HepG2 (cell line): ENCODE results near the gene RNF114. TPM values are rescaled to one million over a fixed set of nuclear protein-coding genes. Genes with fewer than 3 reads are reported as not detected.
A peak's percentile ranks its signal among the peaks of the same experiment; 100 is the strongest.

ENCODE experiments used
- ATAC-seq: fragments of 200-7000 bp; cut with Tn5 transposase; 3 replicates; pipeline ENCODE4 v1.9.1; 2020; ENCODE audit warnings: mild to moderate bottlenecking, moderate library complexity
- BruUV-seq: library from RNA; stranded (reverse); fragments of 400-500 nt; replicated peaks from 2 replicates; lab custom pipeline; 2021; lab: Mats Ljungman, UMichigan
- CTCF ChIA-PET: fragments of 300-600 bp; formaldehyde crosslinking; extraction: SDS; loops from one replicate; lab custom pipeline; 2021; ENCODE audit warnings: low total read pairs, inconsistent platforms, low intra/inter-chr PET ratio; lab: Yijun Ruan, JAX
- POLR2A ChIA-PET: fragments of 350-600 bp; sonication (Branson Sonifier 250); formaldehyde crosslinking; loops from one replicate; lab custom pipeline; 2020; ENCODE audit warnings: antibody characterized with exemption, inconsistent platforms; lab: Yijun Ruan, JAX
- DNase-seq: peaks from one replicate; pipeline ENCODE4 v3.0.0-alpha.2; 2015; ENCODE audit warnings: low spot score
- FAIRE-seq: peaks from 3 replicates; lab custom pipeline; 2011; peaks lifted over from hg19 to GRCh38; lab: Jason Lieb, UNC
- H2AFZ ChIP-seq: one replicate; pipeline ENCODE4 v1.6.1; 2011; ENCODE audit warnings: low read length, inconsistent platforms
- H3K27ac ChIP-seq: fragments of 300-600 bp; 3 replicates; pipeline ENCODE4 v1.8.0; 2011; ENCODE audit warnings: mixed run types, mild to moderate bottlenecking, mixed read lengths, low read length, inconsistent platforms; ENCODE audit not compliant: insufficient read depth; ENCODE audit errors: extremely low read length
- H3K27me3 ChIP-seq, 2 experiments: fragments of 200-600 bp in 1 of 2; 2 replicates in 1 of 2; 3 replicates in 1 of 2; pipeline versions ENCODE4 v1.6.0 to v1.8.0; 2011; ENCODE audit warnings: low read length in 2 of 2, mild to moderate bottlenecking in 2 of 2, moderate library complexity in 2 of 2, inconsistent platforms in 1 of 2; ENCODE audit not compliant: insufficient read depth in 2 of 2, control insufficient read depth in 1 of 2
- H3K36me3 ChIP-seq, 2 experiments: fragments of 200-600 bp in 1 of 2; replicated peaks in 1 of 2; 2 replicates in 1 of 2; 3 replicates in 1 of 2; pipeline versions ENCODE4 v1.5.1 to v1.8.0; 2011; ENCODE audit warnings: low read length in 2 of 2, inconsistent platforms in 1 of 2; ENCODE audit not compliant: insufficient read depth in 2 of 2, control insufficient read depth in 1 of 2
- H3K4me1 ChIP-seq: 2 replicates; pipeline ENCODE4 v1.5.1; 2012; ENCODE audit warnings: low read length, inconsistent platforms; ENCODE audit not compliant: insufficient read depth
- H3K4me2 ChIP-seq: 2 replicates; pipeline ENCODE4 v1.6.0; 2011; ENCODE audit warnings: low read depth, low read length, inconsistent platforms
- H3K4me3 ChIP-seq, 3 experiments: fragments of 200-600 bp in 1 of 3; sonication (generic), shearing (Covaris generic) in 1 of 3; replicated peaks in 1 of 3; 2 replicates each; pipeline ENCODE4 v1.5.1; 2011 to 2016; ENCODE audit warnings: low read length in 3 of 3, inconsistent platforms in 2 of 3, low read depth in 2 of 3, mild to moderate bottlenecking in 2 of 3, control low read depth in 1 of 3, mixed read lengths in 1 of 3; ENCODE audit not compliant: insufficient read depth in 1 of 3
- H3K79me2 ChIP-seq: one replicate; pipeline ENCODE4 v1.6.1; 2011; ENCODE audit warnings: low read length, inconsistent platforms; ENCODE audit not compliant: insufficient read depth
- H3K9ac ChIP-seq: 2 replicates; pipeline ENCODE4 v1.6.0; 2011; ENCODE audit warnings: mild to moderate bottlenecking, low read depth, low read length, inconsistent platforms; ENCODE audit not compliant: insufficient read depth
- H3K9me3 ChIP-seq: 2 replicates; pipeline ENCODE4 v1.5.1; 2012; ENCODE audit warnings: mild to moderate bottlenecking, low read length
- H4K20me1 ChIP-seq: 2 replicates; pipeline ENCODE4 v1.6.0; 2011; ENCODE audit warnings: inconsistent platforms, mild to moderate bottlenecking, low read length, moderate library complexity; ENCODE audit not compliant: insufficient read depth
- DMTF1 ChIP-seq: sonication (generic); formaldehyde crosslinking; IDR thresholded peaks from 2 replicates; pipeline ENCODE4 v1.4.0; 2020; ENCODE audit warnings: mild to moderate bottlenecking, missing genetic modification reagents
- IRF1 ChIP-seq: sonication (generic); formaldehyde crosslinking; IDR thresholded peaks from 2 replicates; pipeline ENCODE4 v1.4.0; 2020; ENCODE audit warnings: low read depth, mild to moderate bottlenecking, missing genetic modification reagents
- KAT8 ChIP-seq: IDR thresholded peaks from 2 replicates; pipeline ENCODE4 v1.6.1; 2016; ENCODE audit warnings: missing genetic modification reagents, missing compliant biosample characterization
- KMT2A ChIP-seq: sonication (generic); formaldehyde crosslinking; IDR thresholded peaks from 2 replicates; pipeline ENCODE4 v1.4.0; 2020; ENCODE audit warnings: missing genetic modification reagents
- MTA1 ChIP-seq: sonication (generic); formaldehyde crosslinking; IDR thresholded peaks from 2 replicates; pipeline ENCODE4 v1.4.0; 2020; ENCODE audit warnings: missing genetic modification reagents, mild to moderate bottlenecking, borderline replicate concordance
- MXD3 ChIP-seq: IDR thresholded peaks from 2 replicates; pipeline ENCODE4 v1.6.1; 2016; ENCODE audit warnings: mild to moderate bottlenecking, missing biosample characterization, missing genetic modification reagents
- POLR2G ChIP-seq: fragments of 200-400 bp; formaldehyde crosslinking; IDR thresholded peaks from 2 replicates; pipeline ENCODE4 v1.6.1; 2018; ENCODE audit warnings: mild to moderate bottlenecking, low read depth, low read length, moderate library complexity
- PRPF4 ChIP-seq: fragments of 200-400 bp; formaldehyde crosslinking; IDR thresholded peaks from 2 replicates; pipeline ENCODE4 v1.6.1; 2016; ENCODE audit warnings: low read length, low read depth; ENCODE audit not compliant: poor library complexity, severe bottlenecking
- RBM22 ChIP-seq: fragments of 200-400 bp; formaldehyde crosslinking; optimal IDR thresholded peaks from 2 replicates; pipeline ENCODE3; 2017; ENCODE audit warnings: mild to moderate bottlenecking, low read length, moderate library complexity
- SALL2 ChIP-seq: sonication (generic); formaldehyde crosslinking; IDR thresholded peaks from 2 replicates; pipeline ENCODE4 v1.8.1; 2023; ENCODE audit warnings: mild to moderate bottlenecking, missing genetic modification reagents, inconsistent platforms
- YEATS4 ChIP-seq: sonication (generic); formaldehyde crosslinking; IDR thresholded peaks from 2 replicates; pipeline ENCODE4 v1.4.0; 2020; ENCODE audit warnings: missing genetic modification reagents, borderline replicate concordance
- ZNF343 ChIP-seq: sonication (generic); formaldehyde crosslinking; IDR thresholded peaks from 2 replicates; pipeline ENCODE4 v1.4.0; 2020; ENCODE audit warnings: mild to moderate bottlenecking, missing genetic modification reagents
- WGBS: methylation state at CpG from one replicate; pipeline ENCODE4 v1.1.6; 2017; ENCODE audit warnings: low lambda C conversion rate; 5-methylcytosine and 5-hydroxymethylcytosine counted together
- in situ Hi-C: cut with HindIII; loops from 2 replicates; pipeline ENCODE4 v1.10.0; 2017; ENCODE audit warnings: low pct_unique_long_range_greater_than_20kb; ENCODE audit not compliant: extremely low pct_ligation_motif_present
- intact Hi-C: fragments of 100-400 bp; cut with micrococcal nuclease; formaldehyde crosslinking; loops from one replicate; pipeline ENCODE4 v1.10.0; 2022; ENCODE audit not compliant: unreplicated experiment
- polyA plus RNA-seq, 8 experiments: library from polyadenylated mRNA; depleted of rRNA in 3 of 8; stranded (reverse) in 7 of 8; unstranded in 1 of 8; fragments of >200 nt; fragmentation: Illumina TruSeq in 4 of 8; extraction: Trizol in 4 of 8; gene quantifications; 2 replicates each; pipeline versions ENCODE4 v1.2.1 to v1.2.3, GENCODE V29; 2011 to 2016; ENCODE audit warnings: low read depth in 4 of 8, missing spikeins in 1 of 8, mixed read lengths in 1 of 8; ENCODE audit not compliant: insufficient read depth in 1 of 8
- total RNA-seq, 5 experiments: library from RNA; depleted of rRNA; stranded (reverse); fragments of >200 nt; fragmentation: Illumina TruSeq; extraction: Trizol; gene quantifications; 2 replicates each; pipeline ENCODE4 v1.2.3, GENCODE V29; 2016; ENCODE audit warnings: low read depth in 1 of 5
- TF ChIP-seq, protein P1 (sequence below): fragments of 450-650 bp; IDR thresholded peaks from 2 replicates; pipeline ENCODE4 v1.6.1; 2017
- TF ChIP-seq, protein P2 (sequence below): sonication (generic); formaldehyde crosslinking; IDR thresholded peaks from 2 replicates; pipeline ENCODE4 v1.5.0; 2020; ENCODE audit warnings: missing genetic modification reagents
- TF ChIP-seq, protein P3 (sequence below): sonication (generic); formaldehyde crosslinking; IDR thresholded peaks from 2 replicates; pipeline ENCODE4 v1.5.1; 2020; ENCODE audit warnings: missing genetic modification reagents, mild to moderate bottlenecking, borderline replicate concordance

RNF114 gene
- total and polyA plus RNA-seq, 2 of the 13 experiments (the other 11 are each of a cell fraction or from before 2014, with no cell fraction given): 119 to 126 TPM

- no peak for TF ChIP-seq PRPF4
- TF ChIP-seq YEATS4: no peak; the same call in 1 of the 2 replicates
Observed at GRCh38 chr20:49945701-49946477, 9.7 kb downstream of the RNF114 start (continued).

GRCh38 chr20:49948178-49948577 lies 12.0 kb downstream of the RNF114 start:
- Histone ChIP-seq H3K36me3 (peaks cover 43 to 86% of the 10 kb centered on the region in 2 experiments), H3K27ac (peak overlapping the region; percentile 51), H4K20me1 (peaks cover 11% of the 10 kb centered on the region; the same call in 1 of the 2 replicates), H3K4me2 (0 out of 2 replicates have a peak overlapping the region, but pooled peaks have one; percentile 8), H3K9me3 (no peaks in the 10 kb centered on the region), H2AFZ (no peak overlapping the region), H3K27me3 (no peaks in the 10 kb centered on the region), H3K9ac (0 out of 2 replicates have a peak overlapping the region, but pooled peaks have one; percentile 24), H3K4me3 (no peak overlapping the region), H3K79me2 (peaks cover 21% of the 10 kb centered on the region), H3K4me1 (peaks cover 58% of the 10 kb centered on the region)
- no TSS peak for BruUV-seq
- ChIA-PET POLR2A (no interaction called here), CTCF (no interaction called here)
- intact Hi-C loops: no loop called here
- FAIRE-seq (no peak), DNase-seq (no peak), ATAC-seq (no peak)
- in situ Hi-C loops: no loop called here
- 83% methylated on average over 3 of the region's 3 CpGs for WGBS
- TF ChIP-seq KMT2A (CRISPR knock-in tag) (no peak), KAT8 (no peak), POLR2G (0 out of 2 replicates have a peak, but pooled peaks have one; percentile 10), MTA1 (no peak), IRF1 (no peak), DMTF1 (CRISPR knock-in tag) (no peak), RBM22 (peak; percentile 42), ZNF343 (CRISPR knock-in tag) (no peak), SALL2 (CRISPR knock-in tag) (no peak), MXD3 (CRISPR knock-in tag) (0 out of 2 replicates have a peak, but pooled peaks have one; percentile 18)
- TF ChIP-seq, protein P1, sequence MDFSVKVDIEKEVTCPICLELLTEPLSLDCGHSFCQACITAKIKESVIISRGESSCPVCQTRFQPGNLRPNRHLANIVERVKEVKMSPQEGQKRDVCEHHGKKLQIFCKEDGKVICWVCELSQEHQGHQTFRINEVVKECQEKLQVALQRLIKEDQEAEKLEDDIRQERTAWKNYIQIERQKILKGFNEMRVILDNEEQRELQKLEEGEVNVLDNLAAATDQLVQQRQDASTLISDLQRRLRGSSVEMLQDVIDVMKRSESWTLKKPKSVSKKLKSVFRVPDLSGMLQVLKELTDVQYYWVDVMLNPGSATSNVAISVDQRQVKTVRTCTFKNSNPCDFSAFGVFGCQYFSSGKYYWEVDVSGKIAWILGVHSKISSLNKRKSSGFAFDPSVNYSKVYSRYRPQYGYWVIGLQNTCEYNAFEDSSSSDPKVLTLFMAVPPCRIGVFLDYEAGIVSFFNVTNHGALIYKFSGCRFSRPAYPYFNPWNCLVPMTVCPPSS: no peak
- TF ChIP-seq, protein P2, sequence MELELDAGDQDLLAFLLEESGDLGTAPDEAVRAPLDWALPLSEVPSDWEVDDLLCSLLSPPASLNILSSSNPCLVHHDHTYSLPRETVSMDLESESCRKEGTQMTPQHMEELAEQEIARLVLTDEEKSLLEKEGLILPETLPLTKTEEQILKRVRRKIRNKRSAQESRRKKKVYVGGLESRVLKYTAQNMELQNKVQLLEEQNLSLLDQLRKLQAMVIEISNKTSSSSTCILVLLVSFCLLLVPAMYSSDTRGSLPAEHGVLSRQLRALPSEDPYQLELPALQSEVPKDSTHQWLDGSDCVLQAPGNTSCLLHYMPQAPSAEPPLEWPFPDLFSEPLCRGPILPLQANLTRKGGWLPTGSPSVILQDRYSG: no peak
- TF ChIP-seq, protein P3, sequence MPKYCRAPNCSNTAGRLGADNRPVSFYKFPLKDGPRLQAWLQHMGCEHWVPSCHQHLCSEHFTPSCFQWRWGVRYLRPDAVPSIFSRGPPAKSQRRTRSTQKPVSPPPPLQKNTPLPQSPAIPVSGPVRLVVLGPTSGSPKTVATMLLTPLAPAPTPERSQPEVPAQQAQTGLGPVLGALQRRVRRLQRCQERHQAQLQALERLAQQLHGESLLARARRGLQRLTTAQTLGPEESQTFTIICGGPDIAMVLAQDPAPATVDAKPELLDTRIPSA (CRISPR knock-in tag): no peak
